A673 (cell line): ENCODE results near the gene DNM1. TPM values are rescaled to one million over a fixed set of nuclear protein-coding genes. Genes with fewer than 3 reads are reported as not detected.

Experiments used
- BruUV-seq: library from RNA; stranded (reverse); fragments of 400-500 nt; replicated peaks from 2 replicates; lab custom pipeline; 2021; lab: Mats Ljungman, UMichigan
- CTCF ChIA-PET: fragments of 300-600 bp; sonication (Branson Sonifier 250); formaldehyde crosslinking; loops from one replicate; lab custom pipeline; 2022; ENCODE audit warnings: antibody characterized with exemption; lab: Charles Lee
- POLR2A ChIA-PET: fragments of 300-600 bp; sonication (Branson Sonifier 250); formaldehyde crosslinking; loops from one replicate; lab custom pipeline; 2022; ENCODE audit warnings: antibody characterized with exemption; ENCODE audit not compliant: low non-redundant PET; lab: Charles Lee
- DNase-seq: peaks from one replicate; pipeline ENCODE4 v3.0.0-alpha.2; 2015; ENCODE audit warnings: low spot score
- H3K27ac ChIP-seq: fragments of 200-600 bp; sonication (generic); 2 replicates; pipeline ENCODE4 v1.5.1; 2016; ENCODE audit warnings: mixed run types, low read depth, mild to moderate bottlenecking, mixed read lengths, antibody characterized with exemption, low read length; ENCODE audit not compliant: poor library complexity, severe bottlenecking
- H3K27me3 ChIP-seq: fragments of 200-600 bp; sonication (generic); replicated peaks from 2 replicates; pipeline ENCODE4 v1.6.1; 2017; ENCODE audit warnings: mixed run types, low read depth, mild to moderate bottlenecking, mixed read lengths, antibody characterized with exemption, low read length; ENCODE audit not compliant: insufficient read depth, poor library complexity
- H3K36me3 ChIP-seq: fragments of 200-600 bp; sonication (generic); 2 replicates; pipeline ENCODE4 v1.6.1; 2016; ENCODE audit warnings: mixed run types, mild to moderate bottlenecking, mixed read lengths, antibody characterized with exemption, low read length; ENCODE audit not compliant: insufficient read depth, poor library complexity, severe bottlenecking
- H3K4me1 ChIP-seq: fragments of 200-600 bp; sonication (generic); 2 replicates; pipeline ENCODE4 v1.6.1; 2017; ENCODE audit warnings: mixed run types, mild to moderate bottlenecking, mixed read lengths, antibody characterized with exemption, low read length; ENCODE audit not compliant: insufficient read depth, poor library complexity, severe bottlenecking
- H3K4me3 ChIP-seq: fragments of 200-600 bp; sonication (generic); 2 replicates; pipeline ENCODE4 v1.5.1; 2016; ENCODE audit warnings: low read depth, mixed run types, mild to moderate bottlenecking, mixed read lengths, low read length; ENCODE audit not compliant: poor library complexity, severe bottlenecking
- H3K9me3 ChIP-seq: fragments of 200-600 bp; sonication (generic); 2 replicates; pipeline ENCODE4 v1.6.1; 2016; ENCODE audit warnings: mixed run types, low read depth, mild to moderate bottlenecking, mixed read lengths, antibody characterized with exemption, low read length; ENCODE audit not compliant: poor library complexity, severe bottlenecking
- CTCF ChIP-seq: fragments of 300-800, 200-600 bp; sonication (generic); conservative IDR thresholded peaks from 2 replicates; pipeline ENCODE4 v1.5.1; 2017; ENCODE audit warnings: low read depth, mild to moderate bottlenecking, antibody characterized with exemption, low read length, moderate library complexity, mixed read lengths
- EZH2 ChIP-seq: fragments of 200-600 bp; sonication (generic); IDR thresholded peaks from 2 replicates; pipeline ENCODE4 v1.6.1; 2017; ENCODE audit warnings: borderline replicate concordance, low read depth, mild to moderate bottlenecking, mixed read lengths, antibody characterized with exemption, low read length; ENCODE audit not compliant: poor library complexity, severe bottlenecking
- intact Hi-C: fragments of 100-400 bp; cut with micrococcal nuclease; formaldehyde crosslinking; loops from one replicate; pipeline ENCODE4 v1.10.0; 2022; ENCODE audit not compliant: unreplicated experiment
- total RNA-seq: library from RNA; stranded (reverse); gene quantifications from 2 replicates; pipeline ENCODE4 v1.2.3, GENCODE V29; 2021

Gene DNM1
- total RNA-seq, 1 experiment from 2014 or later = 7.6 TPM

- POLR2A ChIA-PET = interaction anchor here (0.6 kb wide), 1 partner anchor 33 kb away, joined by 3 read pairs; no protein-coding TSS in a partner anchor
- H3K9me3 ChIP-seq = no peaks in the 10 kb centered on the region
- intact Hi-C loops = no loop called here
- peak overlapping the region; percentile 97 for H3K4me3 ChIP-seq
- DNase-seq = no peak
- H3K36me3 ChIP-seq = peaks cover 24% of the 10 kb centered on the region
- peaks cover 23% of the 10 kb centered on the region for H3K4me1 ChIP-seq
- CTCF ChIA-PET = no interaction called here
- TF ChIP-seq CTCF = no peak
- TF ChIP-seq EZH2 = no peak
- BruUV-seq = no TSS peak
- H3K27ac ChIP-seq = peak overlapping the region; percentile 92
- H3K27me3 ChIP-seq = no peaks in the 10 kb centered on the region
These were observed 12.4 kb upstream of the DNM1 start for GRCh38 chr9:128190516-128191405.

- H3K27ac ChIP-seq = peak within 1 kb of the TSS; percentile 92
- DNase-seq = peak; percentile 84
- H3K9me3 ChIP-seq = no peaks in the 10 kb centered on the region
- intact Hi-C loops = no loop called here
- BruUV-seq = no TSS peak
- CTCF ChIA-PET = no interaction called here
- peaks cover 24% of the 10 kb centered on the region for H3K36me3 ChIP-seq
- H3K4me3 ChIP-seq = peak within 1 kb of the TSS; percentile 97
- H3K4me1 ChIP-seq = peaks cover 23% of the 10 kb centered on the region
- no peaks in the 10 kb centered on the region for H3K27me3 ChIP-seq
- POLR2A ChIA-PET = no interaction called here
- no peak for TF ChIP-seq EZH2
- peak; percentile 65 for TF ChIP-seq CTCF
These were observed 11.7 kb upstream of the DNM1 start, which contains the start of gene CIZ1 for GRCh38 chr9:128191406-128192046. CIZ1 (minus strand) TSS chr9:128191572; CDS start chr9:128190857, 715 bp downstream.

GRCh38 chr9:128192601-128193371 is 10.4 kb upstream of the DNM1 start:
- Histone ChIP-seq H3K4me3 (no peak overlapping the region), H3K4me1 (peaks cover 23% of the 10 kb centered on the region), H3K9me3 (no peaks in the 10 kb centered on the region), H3K27ac (no peak overlapping the region), H3K27me3 (no peaks in the 10 kb centered on the region), H3K36me3 (peaks cover 19% of the 10 kb centered on the region)
- DNase-seq = peak; percentile 87
- TF ChIP-seq EZH2 (no peak), CTCF (no peak)
- ChIA-PET POLR2A (no interaction called here), CTCF (interaction anchor here (1.2 kb wide), 1 partner anchor 49 kb away, joined by 3 read pairs; no protein-coding TSS in a partner anchor)
- intact Hi-C loops = no loop called here
- BruUV-seq = no TSS peak
